Measurements from ENCODE around the gene PELI1.

DNA sequence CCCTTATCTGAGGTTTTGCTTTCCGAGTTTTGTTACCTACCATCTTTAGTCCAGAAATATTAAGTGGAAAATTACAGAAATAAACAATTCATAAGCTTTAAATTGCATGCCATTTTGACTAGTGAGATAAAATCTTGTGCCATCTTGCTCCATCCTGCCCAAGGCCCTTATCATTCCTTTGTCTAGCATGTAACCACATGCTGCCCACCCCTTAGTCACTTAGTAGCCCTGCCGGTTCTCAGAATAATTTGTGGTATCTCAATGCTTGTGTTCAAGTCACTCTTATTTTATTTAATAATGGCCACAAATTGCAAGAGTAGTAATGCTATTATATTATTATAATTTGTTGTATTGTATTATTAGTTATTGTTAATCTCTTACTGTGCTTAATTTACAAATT lies 88.2 kb downstream of the PELI1 start:
- TF ChIP-seq CTCF (IDR thresholded peaks at IDR 0.05) (no peak), EZH2 (IDR thresholded peaks at IDR 0.05) (no peak), EZH2phosphoT487 (IDR thresholded peaks at IDR 0.05) (no peak)

All from neural progenitor cell (in vitro differentiated cells).